ENCODE data around the gene KCNK10.

DNA sequence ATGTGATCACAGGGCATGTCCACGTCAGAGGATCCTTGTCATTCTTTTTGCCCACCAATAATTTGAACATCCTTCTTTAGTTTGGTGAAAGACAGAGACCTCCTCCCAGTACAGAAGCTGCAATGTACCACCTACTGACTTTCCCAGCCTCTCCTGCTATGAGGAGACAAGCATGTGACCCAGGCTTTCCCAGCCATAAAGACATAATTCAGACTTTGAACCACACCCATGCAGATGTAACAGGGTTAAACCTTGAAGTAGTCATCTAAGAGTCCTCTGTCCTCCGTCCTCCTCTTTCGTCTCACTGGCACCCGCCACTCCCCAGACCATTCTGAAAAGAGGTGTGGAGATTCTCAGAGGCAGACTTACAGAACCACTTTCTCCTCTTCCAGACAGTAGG is 120.8 kb downstream of the KCNK10 start:
- TF ChIP-seq, protein P1, sequence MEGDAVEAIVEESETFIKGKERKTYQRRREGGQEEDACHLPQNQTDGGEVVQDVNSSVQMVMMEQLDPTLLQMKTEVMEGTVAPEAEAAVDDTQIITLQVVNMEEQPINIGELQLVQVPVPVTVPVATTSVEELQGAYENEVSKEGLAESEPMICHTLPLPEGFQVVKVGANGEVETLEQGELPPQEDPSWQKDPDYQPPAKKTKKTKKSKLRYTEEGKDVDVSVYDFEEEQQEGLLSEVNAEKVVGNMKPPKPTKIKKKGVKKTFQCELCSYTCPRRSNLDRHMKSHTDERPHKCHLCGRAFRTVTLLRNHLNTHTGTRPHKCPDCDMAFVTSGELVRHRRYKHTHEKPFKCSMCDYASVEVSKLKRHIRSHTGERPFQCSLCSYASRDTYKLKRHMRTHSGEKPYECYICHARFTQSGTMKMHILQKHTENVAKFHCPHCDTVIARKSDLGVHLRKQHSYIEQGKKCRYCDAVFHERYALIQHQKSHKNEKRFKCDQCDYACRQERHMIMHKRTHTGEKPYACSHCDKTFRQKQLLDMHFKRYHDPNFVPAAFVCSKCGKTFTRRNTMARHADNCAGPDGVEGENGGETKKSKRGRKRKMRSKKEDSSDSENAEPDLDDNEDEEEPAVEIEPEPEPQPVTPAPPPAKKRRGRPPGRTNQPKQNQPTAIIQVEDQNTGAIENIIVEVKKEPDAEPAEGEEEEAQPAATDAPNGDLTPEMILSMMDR (conservative IDR thresholded peaks at IDR 0.05; ENCODE audit: low read length), result no peak
- TF ChIP-seq EZH2phosphoT487 (IDR thresholded peaks at IDR 0.05; ENCODE audit: borderline replicate concordance, low read depth, low read length), result no peak

All from OCI-LY7 (cell line).